A673 (cell line): ENCODE results near the gene PIPOX. TPM values are rescaled to one million over a fixed set of nuclear protein-coding genes. Genes with fewer than 3 reads are reported as not detected.

Experiments used
- BruUV-seq: library from RNA; stranded (reverse); fragments of 400-500 nt; replicated peaks from 2 replicates; lab custom pipeline; 2021; lab: Mats Ljungman, UMichigan
- CTCF ChIA-PET: fragments of 300-600 bp; sonication (Branson Sonifier 250); formaldehyde crosslinking; loops from one replicate; lab custom pipeline; 2022; ENCODE audit warnings: antibody characterized with exemption; lab: Charles Lee
- POLR2A ChIA-PET: fragments of 300-600 bp; sonication (Branson Sonifier 250); formaldehyde crosslinking; loops from one replicate; lab custom pipeline; 2022; ENCODE audit warnings: antibody characterized with exemption; ENCODE audit not compliant: low non-redundant PET; lab: Charles Lee
- DNase-seq: peaks from one replicate; pipeline ENCODE4 v3.0.0-alpha.2; 2015; ENCODE audit warnings: low spot score
- H3K27ac ChIP-seq: fragments of 200-600 bp; sonication (generic); 2 replicates; pipeline ENCODE4 v1.5.1; 2016; ENCODE audit warnings: mixed run types, low read depth, mild to moderate bottlenecking, mixed read lengths, antibody characterized with exemption, low read length; ENCODE audit not compliant: poor library complexity, severe bottlenecking
- H3K27me3 ChIP-seq: fragments of 200-600 bp; sonication (generic); replicated peaks from 2 replicates; pipeline ENCODE4 v1.6.1; 2017; ENCODE audit warnings: mixed run types, low read depth, mild to moderate bottlenecking, mixed read lengths, antibody characterized with exemption, low read length; ENCODE audit not compliant: insufficient read depth, poor library complexity
- H3K36me3 ChIP-seq: fragments of 200-600 bp; sonication (generic); 2 replicates; pipeline ENCODE4 v1.6.1; 2016; ENCODE audit warnings: mixed run types, mild to moderate bottlenecking, mixed read lengths, antibody characterized with exemption, low read length; ENCODE audit not compliant: insufficient read depth, poor library complexity, severe bottlenecking
- H3K4me1 ChIP-seq: fragments of 200-600 bp; sonication (generic); 2 replicates; pipeline ENCODE4 v1.6.1; 2017; ENCODE audit warnings: mixed run types, mild to moderate bottlenecking, mixed read lengths, antibody characterized with exemption, low read length; ENCODE audit not compliant: insufficient read depth, poor library complexity, severe bottlenecking
- H3K4me3 ChIP-seq: fragments of 200-600 bp; sonication (generic); 2 replicates; pipeline ENCODE4 v1.5.1; 2016; ENCODE audit warnings: low read depth, mixed run types, mild to moderate bottlenecking, mixed read lengths, low read length; ENCODE audit not compliant: poor library complexity, severe bottlenecking
- H3K9me3 ChIP-seq: fragments of 200-600 bp; sonication (generic); 2 replicates; pipeline ENCODE4 v1.6.1; 2016; ENCODE audit warnings: mixed run types, low read depth, mild to moderate bottlenecking, mixed read lengths, antibody characterized with exemption, low read length; ENCODE audit not compliant: poor library complexity, severe bottlenecking
- EZH2 ChIP-seq: fragments of 200-600 bp; sonication (generic); IDR thresholded peaks from 2 replicates; pipeline ENCODE4 v1.6.1; 2017; ENCODE audit warnings: borderline replicate concordance, low read depth, mild to moderate bottlenecking, mixed read lengths, antibody characterized with exemption, low read length; ENCODE audit not compliant: poor library complexity, severe bottlenecking
- intact Hi-C: fragments of 100-400 bp; cut with micrococcal nuclease; formaldehyde crosslinking; loops from one replicate; pipeline ENCODE4 v1.10.0; 2022; ENCODE audit not compliant: unreplicated experiment
- total RNA-seq: library from RNA; stranded (reverse); gene quantifications from 2 replicates; pipeline ENCODE4 v1.2.3, GENCODE V29; 2021
- TF ChIP-seq, protein P1 (sequence below): fragments of 300-800, 200-600 bp; sonication (generic); conservative IDR thresholded peaks from 2 replicates; pipeline ENCODE4 v1.5.1; 2017; ENCODE audit warnings: low read depth, mild to moderate bottlenecking, antibody characterized with exemption, low read length, moderate library complexity, mixed read lengths

Gene PIPOX
- total RNA-seq, 1 experiment from 2014 or later = 8.8 TPM

DNA sequence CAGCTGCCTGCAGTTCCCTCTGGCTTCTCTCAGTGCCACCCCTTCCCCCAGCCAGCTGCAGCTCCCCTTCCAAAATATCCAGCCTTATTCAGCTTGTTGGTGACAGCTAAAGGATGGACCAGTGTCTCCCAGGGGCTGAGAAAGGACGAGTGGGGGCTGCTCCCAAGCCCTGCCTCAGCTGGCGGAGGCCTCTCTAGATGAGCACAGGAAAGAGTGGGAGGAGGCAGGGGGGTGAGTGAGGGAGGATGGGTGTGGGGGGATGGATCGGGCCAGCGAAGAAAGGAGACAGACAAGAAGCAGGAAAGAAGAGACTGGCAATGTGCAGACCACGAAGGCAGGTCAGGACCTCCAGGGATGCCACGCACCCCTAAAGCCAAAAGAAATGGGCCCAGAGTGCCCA lies 17.5 kb downstream of the PIPOX start:
- no peaks in the 10 kb centered on the region for H3K36me3 ChIP-seq
- H3K27ac ChIP-seq = peak overlapping the region; percentile 57
- TF ChIP-seq EZH2 = no peak
- TF ChIP-seq, protein P1, sequence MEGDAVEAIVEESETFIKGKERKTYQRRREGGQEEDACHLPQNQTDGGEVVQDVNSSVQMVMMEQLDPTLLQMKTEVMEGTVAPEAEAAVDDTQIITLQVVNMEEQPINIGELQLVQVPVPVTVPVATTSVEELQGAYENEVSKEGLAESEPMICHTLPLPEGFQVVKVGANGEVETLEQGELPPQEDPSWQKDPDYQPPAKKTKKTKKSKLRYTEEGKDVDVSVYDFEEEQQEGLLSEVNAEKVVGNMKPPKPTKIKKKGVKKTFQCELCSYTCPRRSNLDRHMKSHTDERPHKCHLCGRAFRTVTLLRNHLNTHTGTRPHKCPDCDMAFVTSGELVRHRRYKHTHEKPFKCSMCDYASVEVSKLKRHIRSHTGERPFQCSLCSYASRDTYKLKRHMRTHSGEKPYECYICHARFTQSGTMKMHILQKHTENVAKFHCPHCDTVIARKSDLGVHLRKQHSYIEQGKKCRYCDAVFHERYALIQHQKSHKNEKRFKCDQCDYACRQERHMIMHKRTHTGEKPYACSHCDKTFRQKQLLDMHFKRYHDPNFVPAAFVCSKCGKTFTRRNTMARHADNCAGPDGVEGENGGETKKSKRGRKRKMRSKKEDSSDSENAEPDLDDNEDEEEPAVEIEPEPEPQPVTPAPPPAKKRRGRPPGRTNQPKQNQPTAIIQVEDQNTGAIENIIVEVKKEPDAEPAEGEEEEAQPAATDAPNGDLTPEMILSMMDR = no peak
- H3K9me3 ChIP-seq = no peaks in the 10 kb centered on the region
- H3K4me3 ChIP-seq = peak overlapping the region; percentile 4
- BruUV-seq = no TSS peak
- peak; percentile 82 for DNase-seq
- ChIA-PET CTCF (no interaction called here), POLR2A (no interaction called here)
- H3K4me1 ChIP-seq = peaks cover 48% of the 10 kb centered on the region
- intact Hi-C loops = no loop called here
- no peaks in the 10 kb centered on the region for H3K27me3 ChIP-seq

DNA sequence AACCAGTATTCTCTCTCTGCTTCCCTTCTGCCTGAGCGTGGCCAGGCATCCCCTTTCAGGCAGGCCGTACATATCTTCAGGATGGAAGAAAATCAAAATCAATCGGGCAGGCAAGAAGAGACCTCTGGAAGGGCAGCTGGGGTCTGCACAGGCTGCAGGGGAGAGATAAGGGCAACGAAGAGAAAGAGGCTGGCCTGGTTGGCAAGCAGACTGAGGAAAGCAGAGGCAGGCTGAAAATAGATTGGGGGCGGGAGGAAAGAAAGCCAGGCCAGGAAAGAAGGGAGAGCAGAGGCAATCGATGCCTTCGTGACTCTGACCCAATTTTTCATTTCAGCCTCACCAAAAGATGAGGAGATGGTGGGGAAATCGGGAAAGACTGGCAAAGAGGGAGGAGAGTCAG lies 18.1 kb downstream of the PIPOX start:
- intact Hi-C loops = no loop called here

DNA sequence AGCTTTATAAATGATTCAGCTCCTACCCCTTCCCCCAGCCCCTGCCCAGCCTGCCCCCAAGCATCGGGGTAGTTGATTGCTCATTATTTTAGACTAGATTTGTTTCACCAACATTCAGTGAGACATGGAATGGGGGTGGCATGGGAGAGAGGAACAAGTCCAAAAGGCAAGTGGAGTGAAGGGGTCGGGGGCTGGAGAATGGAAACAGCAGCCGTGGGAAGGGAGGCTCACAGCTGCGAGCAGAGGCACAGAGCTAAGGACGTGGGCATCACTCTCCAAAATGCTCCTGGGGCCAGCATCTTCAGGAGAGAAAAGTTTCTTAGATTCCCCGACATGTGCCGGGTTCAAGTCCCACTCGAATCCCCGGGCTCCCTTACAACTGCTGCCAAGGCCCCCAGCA lies 19.3 kb downstream of the PIPOX start:
- no peaks in the 10 kb centered on the region for H3K9me3 ChIP-seq
- no peaks in the 10 kb centered on the region for H3K36me3 ChIP-seq
- H3K4me3 ChIP-seq = no peak overlapping the region
- ChIA-PET CTCF (no interaction called here), POLR2A (no interaction called here)
- H3K27ac ChIP-seq = peak overlapping the region; percentile 23
- no TSS peak for BruUV-seq
- DNase-seq = no peak
- no peaks in the 10 kb centered on the region for H3K27me3 ChIP-seq
- peaks cover 46% of the 10 kb centered on the region for H3K4me1 ChIP-seq
- intact Hi-C loops = no loop called here
- TF ChIP-seq, protein P1 = no peak
- no peak for TF ChIP-seq EZH2

More for the DNA sequence above, 18.1 kb downstream of the PIPOX start:
- H3K4me3 ChIP-seq = peak overlapping the region; percentile 4
- ChIA-PET POLR2A (no interaction called here), CTCF (no interaction called here)
- TF ChIP-seq, protein P1 = no peak
- no peak for TF ChIP-seq EZH2
- peaks cover 48% of the 10 kb centered on the region for H3K4me1 ChIP-seq
- BruUV-seq = no TSS peak
- no peaks in the 10 kb centered on the region for H3K36me3 ChIP-seq
- no peaks in the 10 kb centered on the region for H3K9me3 ChIP-seq
- H3K27me3 ChIP-seq = no peaks in the 10 kb centered on the region
- peak overlapping the region; percentile 57 for H3K27ac ChIP-seq
- no peak for DNase-seq
